Mucosa of rectum (tissue), 2 donors: Measurements from ENCODE around the gene ATP1B2.
"Not testable (repeated sequence)": the region's sequence is repeated elsewhere in the genome, so short reads cannot be mapped to it uniquely, and the experiment has no call there.

ENCODE experiments used
- H3K27ac ChIP-seq, 2 donors: one replicate each; pipeline ENCODE4 v1.7.0; 2013; ENCODE audit warnings: inconsistent platforms in 2 of 2, low read depth in 2 of 2, low read length in 2 of 2
- H3K27me3 ChIP-seq, 2 donors: one replicate each; pipeline ENCODE4 v1.7.0; 2013; ENCODE audit warnings: low read length in 2 of 2; ENCODE audit not compliant: control insufficient read depth in 2 of 2, insufficient read depth in 2 of 2
- H3K36me3 ChIP-seq, 2 donors: one replicate each; pipeline ENCODE4 v1.7.0; 2013; ENCODE audit warnings: low read length in 2 of 2; ENCODE audit not compliant: control insufficient read depth in 2 of 2, insufficient read depth in 2 of 2
- H3K4me1 ChIP-seq, 2 donors: one replicate each; pipeline ENCODE4 v1.7.0; 2013; ENCODE audit warnings: low read length in 2 of 2, mild to moderate bottlenecking in 1 of 2; ENCODE audit not compliant: control insufficient read depth in 2 of 2, insufficient read depth in 2 of 2
- H3K4me3 ChIP-seq, 2 donors: one replicate each; pipeline ENCODE4 v1.7.0; 2013; ENCODE audit warnings: low read length in 2 of 2
- H3K9ac ChIP-seq, 2 donors: one replicate each; pipeline ENCODE4 v1.7.0; 2013; ENCODE audit warnings: low read length in 2 of 2, low read depth in 1 of 2, mild to moderate bottlenecking in 1 of 2
- H3K9me3 ChIP-seq, 2 donors: one replicate each; pipeline ENCODE4 v1.7.0; 2013; ENCODE audit warnings: low read length in 2 of 2; ENCODE audit not compliant: control insufficient read depth in 2 of 2
- donor health status: healthy.
- donor health status: Normal muscosa, but diverticular disease.

ATP1B2 gene

GRCh38 chr17:7620835-7621234 lies 29.9 kb upstream of the ATP1B2 start:
- no peaks in the 10 kb centered on the region for H3K4me1 ChIP-seq
- no peak overlapping the region for H3K27ac ChIP-seq
- no peak overlapping the region for H3K4me3 ChIP-seq
- H3K9me3 ChIP-seq: no peaks in the 10 kb centered on the region
- H3K36me3 ChIP-seq: no peaks in the 10 kb centered on the region
- H3K9ac ChIP-seq: no peak overlapping the region
- no peaks in the 10 kb centered on the region for H3K27me3 ChIP-seq

- H3K4me3 ChIP-seq: no peak overlapping the region
Measured at GRCh38 chr17:7623661-7624060, 27.1 kb upstream of the ATP1B2 start.

GRCh38 chr17:7625749-7626148 lies 25.0 kb upstream of the ATP1B2 start:
- not testable (repeated sequence) for H3K9me3 ChIP-seq, H3K27ac ChIP-seq, H3K27me3 ChIP-seq, H3K4me3 ChIP-seq, H3K4me1 ChIP-seq, H3K36me3 ChIP-seq, H3K9ac ChIP-seq

More at GRCh38 chr17:7623661-7624060, 27.1 kb upstream of the ATP1B2 start:
- no peak overlapping the region for H3K9ac ChIP-seq
- H3K9me3 ChIP-seq: no peaks in the 10 kb centered on the region
- no peak overlapping the region for H3K27ac ChIP-seq
- no peaks in the 10 kb centered on the region for H3K27me3 ChIP-seq
- H3K36me3 ChIP-seq: no peaks in the 10 kb centered on the region
- peaks cover 5 to 10% of the 10 kb centered on the region in 2 donors for H3K4me1 ChIP-seq

- Histone ChIP-seq H3K27me3 (no peaks in the 10 kb centered on the region), H3K4me1 (peaks cover 5 to 10% of the 10 kb centered on the region in 2 donors), H3K4me3 (peak overlapping the region in 1 of 2 donors; percentile 84), H3K36me3 (no peaks in the 10 kb centered on the region), H3K9ac (no peak overlapping the region), H3K27ac (no peak overlapping the region), H3K9me3 (no peaks in the 10 kb centered on the region)
Measured at GRCh38 chr17:7626307-7626706, 24.4 kb upstream of the ATP1B2 start.

GRCh38 chr17:7626956-7627249 lies 23.8 kb upstream of the ATP1B2 start:
- peaks cover 5 to 10% of the 10 kb centered on the region in 2 donors for H3K4me1 ChIP-seq
- H3K9me3 ChIP-seq: no peaks in the 10 kb centered on the region
- H3K9ac ChIP-seq: peak overlapping the region; percentile 81 to 87
- peak overlapping the region in 1 of 2 donors; percentile 90 for H3K27ac ChIP-seq
- peak overlapping the region; percentile 84 to 90 for H3K4me3 ChIP-seq
- H3K27me3 ChIP-seq: no peaks in the 10 kb centered on the region
- no peaks in the 10 kb centered on the region for H3K36me3 ChIP-seq

- Histone ChIP-seq H3K36me3 (no peaks in the 10 kb centered on the region), H3K4me1 (peaks cover 5 to 10% of the 10 kb centered on the region in 2 donors), H3K9ac (peak within 1 kb of the TSS; percentile 81 to 87), H3K9me3 (no peaks in the 10 kb centered on the region), H3K4me3 (peak within 1 kb of the TSS; percentile 84 to 90), H3K27me3 (no peaks in the 10 kb centered on the region), H3K27ac (peak within 1 kb of the TSS; percentile 85 to 90)
Measured at GRCh38 chr17:7627250-7628121, 23.2 kb upstream of the ATP1B2 start, which contains the start of gene SAT2. TSS of gene SAT2 (minus strand) at chr17:7627821. CDS start at chr17:7627635, 186 bp downstream.

- Histone ChIP-seq H3K4me3 (no peak within 1 kb of the TSS), H3K27me3 (no peaks in the 10 kb centered on the region), H3K9ac (no peak within 1 kb of the TSS), H3K4me1 (peaks cover 5 to 10% of the 10 kb centered on the region in 2 donors), H3K9me3 (no peaks in the 10 kb centered on the region), H3K27ac (no peak within 1 kb of the TSS), H3K36me3 (no peaks in the 10 kb centered on the region)
Measured at GRCh38 chr17:7629939-7630571, 20.7 kb upstream of the ATP1B2 start, which contains the start of gene SHBG. TSS of gene SHBG (plus strand) at chr17:7630135. CDS start at chr17:7630173, 38 bp downstream.

- Histone ChIP-seq H3K9me3 (no peaks in the 10 kb centered on the region), H3K4me3 (no peak overlapping the region), H3K27me3 (no peaks in the 10 kb centered on the region), H3K36me3 (no peaks in the 10 kb centered on the region), H3K27ac (no peak overlapping the region), H3K4me1 (peaks cover 3 to 5% of the 10 kb centered on the region in 2 donors), H3K9ac (no peak overlapping the region)
Measured at GRCh38 chr17:7631398-7632380, 19.0 kb upstream of the ATP1B2 start.

GRCh38 chr17:7632492-7632894 lies 18.2 kb upstream of the ATP1B2 start:
- Histone ChIP-seq H3K4me3 (no peak overlapping the region), H3K9me3 (no peaks in the 10 kb centered on the region), H3K27ac (no peak overlapping the region), H3K27me3 (no peaks in the 10 kb centered on the region), H3K4me1 (peaks cover 0 to 2% of the 10 kb centered on the region in 2 donors), H3K9ac (no peak overlapping the region), H3K36me3 (no peaks in the 10 kb centered on the region)
